K562 (cell line): ENCODE results near the gene DNAJB6. TPM values are rescaled to one million over a fixed set of nuclear protein-coding genes. Genes with fewer than 3 reads are reported as not detected.

Experiments used
- HDAC1 ChIP-seq, 2 experiments: fragments of 450-650 bp; IDR thresholded peaks; 2 replicates each; pipeline ENCODE4 v1.6.1; 2016 to 2017; ENCODE audit warnings: inconsistent platforms in 1 of 2, mild to moderate bottlenecking in 1 of 2, moderate library complexity in 1 of 2
- KAT7 ChIP-seq: sonication (generic); formaldehyde crosslinking; IDR thresholded peaks from 2 replicates; pipeline ENCODE4 v1.8.0; 2022; ENCODE audit warnings: missing genetic modification reagents, mild to moderate bottlenecking, borderline replicate concordance
- NBN ChIP-seq: fragments of 450-650 bp; IDR thresholded peaks from 2 replicates; pipeline ENCODE4 v1.6.1; 2016; ENCODE audit warnings: low read depth, mild to moderate bottlenecking
- PREB ChIP-seq: sonication (generic); formaldehyde crosslinking; IDR thresholded peaks from 2 replicates; pipeline ENCODE4 v1.8.1; 2023; ENCODE audit warnings: mild to moderate bottlenecking, missing genetic modification reagents
- ZBTB26 ChIP-seq: fragments of 450-650 bp; formaldehyde crosslinking; IDR thresholded peaks from 2 replicates; pipeline ENCODE4 v1.4.0; 2022; ENCODE audit warnings: missing genetic modification characterization
- ZNF316 ChIP-seq: fragments of 450-650 bp; IDR thresholded peaks from 2 replicates; pipeline ENCODE4 v1.6.1; 2016
- polyA plus RNA-seq, 8 experiments: library from polyadenylated mRNA; depleted of rRNA in 4 of 8; stranded (reverse) in 5 of 8; unstranded in 3 of 8; fragments of >200 nt; fragmentation: Nextera tagmentation in 2 of 8; fragmentation: Illumina TruSeq in 1 of 8; extraction: Ambion mirVana in 2 of 8; extraction: Trizol in 1 of 8; gene quantifications; 2 replicates each; pipeline versions ENCODE4 v1.2.1 to v1.2.3, GENCODE V29; 2011 to 2014; ENCODE audit warnings: inconsistent platforms in 1 of 8, missing spikeins in 1 of 8
- total RNA-seq, 7 experiments: library from RNA; depleted of rRNA in 6 of 7; stranded (reverse); fragments of >200 nt in 6 of 7; fragmentation: Illumina TruSeq in 2 of 7; extraction: Trizol in 2 of 7; gene quantifications; 2 replicates each; pipeline versions ENCODE4 v1.2.1 to v1.2.3, GENCODE V29; 2011 to 2021; ENCODE audit warnings: low replicate concordance in 1 of 7
- TF ChIP-seq, protein P1 (sequence below): sonication (generic); formaldehyde crosslinking; IDR thresholded peaks from 2 replicates; pipeline ENCODE4 v1.8.1; 2023; ENCODE audit warnings: missing genetic modification reagents, mild to moderate bottlenecking, borderline replicate concordance
- TF ChIP-seq, protein P2 (sequence below), 2 experiments: fragments of 450-650 bp in 1 of 2; sonication (generic) in 1 of 2; formaldehyde crosslinking in 1 of 2; IDR thresholded peaks in 1 of 2; conservative IDR thresholded peaks in 1 of 2; 2 replicates each; pipeline versions ENCODE4 v1.6.1 to v1.8.1; 2016 to 2023; ENCODE audit warnings: mild to moderate bottlenecking in 2 of 2, moderate library complexity in 2 of 2, inconsistent platforms in 1 of 2, missing genetic modification reagents in 1 of 2
- TF ChIP-seq, protein P3 (sequence below), 2 experiments: fragments of 450-650 bp; conservative IDR thresholded peaks; 2 replicates each; pipeline ENCODE4 v1.6.1; 2017; ENCODE audit warnings: mild to moderate bottlenecking in 2 of 2, moderate library complexity in 2 of 2

The DNAJB6 gene
- total and polyA plus RNA-seq, 9 of the 15 experiments (the other 6 are each of a cell fraction or from before 2014, with no cell fraction given) = 84.5 to 158 (median 135) TPM

GRCh38 chr7:157404845-157405481 is 68.2 kb downstream of the DNAJB6 start (continued):
- TF ChIP-seq PREB (CRISPR knock-in tag) (0 out of 2 replicates have a peak, but pooled peaks have one; percentile 34), NBN (peak; percentile 86), KAT7 (no peak), ZBTB26 (CRISPR knock-in tag) (peak; percentile 11; the same call in 1 of the 2 replicates), ZNF316 (peak; percentile 68), HDAC1 (IDR thresholded peaks at IDR 0.05) (peak; percentile 43 to 99; a peak in 3 of 4 replicates)
- TF ChIP-seq, protein P1, sequence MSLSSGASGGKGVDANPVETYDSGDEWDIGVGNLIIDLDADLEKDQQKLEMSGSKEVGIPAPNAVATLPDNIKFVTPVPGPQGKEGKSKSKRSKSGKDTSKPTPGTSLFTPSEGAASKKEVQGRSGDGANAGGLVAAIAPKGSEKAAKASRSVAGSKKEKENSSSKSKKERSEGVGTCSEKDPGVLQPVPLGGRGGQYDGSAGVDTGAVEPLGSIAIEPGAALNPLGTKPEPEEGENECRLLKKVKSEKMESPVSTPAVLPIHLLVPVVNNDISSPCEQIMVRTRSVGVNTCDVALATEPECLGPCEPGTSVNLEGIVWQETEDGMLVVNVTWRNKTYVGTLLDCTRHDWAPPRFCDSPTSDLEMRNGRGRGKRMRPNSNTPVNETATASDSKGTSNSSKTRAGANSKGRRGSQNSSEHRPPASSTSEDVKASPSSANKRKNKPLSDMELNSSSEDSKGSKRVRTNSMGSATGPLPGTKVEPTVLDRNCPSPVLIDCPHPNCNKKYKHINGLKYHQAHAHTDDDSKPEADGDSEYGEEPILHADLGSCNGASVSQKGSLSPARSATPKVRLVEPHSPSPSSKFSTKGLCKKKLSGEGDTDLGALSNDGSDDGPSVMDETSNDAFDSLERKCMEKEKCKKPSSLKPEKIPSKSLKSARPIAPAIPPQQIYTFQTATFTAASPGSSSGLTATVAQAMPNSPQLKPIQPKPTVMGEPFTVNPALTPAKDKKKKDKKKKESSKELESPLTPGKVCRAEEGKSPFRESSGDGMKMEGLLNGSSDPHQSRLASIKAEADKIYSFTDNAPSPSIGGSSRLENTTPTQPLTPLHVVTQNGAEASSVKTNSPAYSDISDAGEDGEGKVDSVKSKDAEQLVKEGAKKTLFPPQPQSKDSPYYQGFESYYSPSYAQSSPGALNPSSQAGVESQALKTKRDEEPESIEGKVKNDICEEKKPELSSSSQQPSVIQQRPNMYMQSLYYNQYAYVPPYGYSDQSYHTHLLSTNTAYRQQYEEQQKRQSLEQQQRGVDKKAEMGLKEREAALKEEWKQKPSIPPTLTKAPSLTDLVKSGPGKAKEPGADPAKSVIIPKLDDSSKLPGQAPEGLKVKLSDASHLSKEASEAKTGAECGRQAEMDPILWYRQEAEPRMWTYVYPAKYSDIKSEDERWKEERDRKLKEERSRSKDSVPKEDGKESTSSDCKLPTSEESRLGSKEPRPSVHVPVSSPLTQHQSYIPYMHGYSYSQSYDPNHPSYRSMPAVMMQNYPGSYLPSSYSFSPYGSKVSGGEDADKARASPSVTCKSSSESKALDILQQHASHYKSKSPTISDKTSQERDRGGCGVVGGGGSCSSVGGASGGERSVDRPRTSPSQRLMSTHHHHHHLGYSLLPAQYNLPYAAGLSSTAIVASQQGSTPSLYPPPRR (CRISPR knock-in tag) = 0 out of 2 replicates have a peak, but pooled peaks have one; percentile 76
- TF ChIP-seq, protein P2, sequence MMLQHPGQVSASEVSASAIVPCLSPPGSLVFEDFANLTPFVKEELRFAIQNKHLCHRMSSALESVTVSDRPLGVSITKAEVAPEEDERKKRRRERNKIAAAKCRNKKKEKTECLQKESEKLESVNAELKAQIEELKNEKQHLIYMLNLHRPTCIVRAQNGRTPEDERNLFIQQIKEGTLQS (IDR thresholded peaks at IDR 0.05) = peak; percentile 98
- TF ChIP-seq, protein P2 (CRISPR knock-in tag; conservative IDR thresholded peaks at IDR 0.05) = peak; percentile 89
- TF ChIP-seq, protein P3, sequence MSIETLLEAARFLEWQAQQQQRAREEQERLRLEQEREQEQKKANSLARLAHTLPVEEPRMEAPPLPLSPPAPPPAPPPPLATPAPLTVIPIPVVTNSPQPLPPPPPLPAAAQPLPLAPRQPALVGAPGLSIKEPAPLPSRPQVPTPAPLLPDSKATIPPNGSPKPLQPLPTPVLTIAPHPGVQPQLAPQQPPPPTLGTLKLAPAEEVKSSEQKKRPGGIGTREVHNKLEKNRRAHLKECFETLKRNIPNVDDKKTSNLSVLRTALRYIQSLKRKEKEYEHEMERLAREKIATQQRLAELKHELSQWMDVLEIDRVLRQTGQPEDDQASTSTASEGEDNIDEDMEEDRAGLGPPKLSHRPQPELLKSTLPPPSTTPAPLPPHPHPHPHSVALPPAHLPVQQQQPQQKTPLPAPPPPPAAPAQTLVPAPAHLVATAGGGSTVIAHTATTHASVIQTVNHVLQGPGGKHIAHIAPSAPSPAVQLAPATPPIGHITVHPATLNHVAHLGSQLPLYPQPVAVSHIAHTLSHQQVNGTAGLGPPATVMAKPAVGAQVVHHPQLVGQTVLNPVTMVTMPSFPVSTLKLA (conservative IDR thresholded peaks at IDR 0.05) = peak; percentile 99 to 100
